Smooth muscle cell (in vitro differentiated cells): ENCODE data around the gene ROR2. TPM values are rescaled to one million over a fixed set of nuclear protein-coding genes. Genes with fewer than 3 reads are reported as not detected.
A peak's percentile ranks its signal among the peaks of the same experiment; 100 is the strongest.

Experiments
- DNase-seq: peaks from one replicate; lab custom pipeline; 2025; ENCODE audit not compliant: unreplicated experiment; lab: John Stamatoyannopoulos, UW
- H2AFZ ChIP-seq: fragments of 200-600 bp; sonication (generic); 2 replicates; pipeline ENCODE4 v1.6.0; 2016; ENCODE audit warnings: antibody characterized with exemption, low read depth, mild to moderate bottlenecking
- H3F3A ChIP-seq: fragments of 200-600 bp; sonication (generic); 2 replicates; pipeline ENCODE4 v1.6.0; 2017; ENCODE audit warnings: antibody characterized with exemption, low read depth
- H3K27ac ChIP-seq: fragments of 200-600 bp; sonication (generic); 2 replicates; pipeline ENCODE4 v1.5.1; 2016; ENCODE audit warnings: low read depth, mild to moderate bottlenecking
- H3K27me3 ChIP-seq: fragments of 200-600 bp; sonication (generic); 2 replicates; pipeline ENCODE4 v1.6.1; 2016; ENCODE audit warnings: low read depth, mild to moderate bottlenecking
- H3K36me3 ChIP-seq: fragments of 200-600 bp; sonication (generic); 2 replicates; pipeline ENCODE4 v1.5.1; 2016; ENCODE audit warnings: low read depth
- H3K4me1 ChIP-seq: fragments of 200-600 bp; sonication (generic); 2 replicates; pipeline ENCODE4 v1.5.1; 2016; ENCODE audit warnings: low read depth
- H3K4me2 ChIP-seq: fragments of 200-600 bp; sonication (generic); 2 replicates; pipeline ENCODE4 v1.6.0; 2016; ENCODE audit warnings: mild to moderate bottlenecking
- H3K4me3 ChIP-seq: fragments of 200-600 bp; sonication (generic); 2 replicates; pipeline ENCODE4 v1.5.1; 2016; ENCODE audit warnings: mild to moderate bottlenecking
- H3K79me2 ChIP-seq: fragments of 200-600 bp; sonication (generic); 2 replicates; pipeline ENCODE4 v1.6.0; 2016; ENCODE audit warnings: low read depth, mild to moderate bottlenecking
- H3K9ac ChIP-seq: fragments of 200-600 bp; sonication (generic); 2 replicates; pipeline ENCODE4 v1.6.0; 2016; ENCODE audit warnings: low read depth
- H3K9me3 ChIP-seq: fragments of 200-600 bp; sonication (generic); replicated peaks from 2 replicates; pipeline ENCODE4 v1.5.1; 2016; ENCODE audit warnings: low read depth
- H4K20me1 ChIP-seq: fragments of 200-600 bp; sonication (generic); 2 replicates; pipeline ENCODE4 v1.6.0; 2016; ENCODE audit warnings: low read depth
- CTCF ChIP-seq: fragments of 200-600 bp; sonication (generic); IDR thresholded peaks from 2 replicates; pipeline ENCODE4 v1.5.1; 2017; ENCODE audit warnings: borderline replicate concordance, mild to moderate bottlenecking, antibody characterized with exemption; ENCODE audit not compliant: insufficient read depth, poor library complexity, severe bottlenecking
- WGBS: methylation state at CpG from one replicate; pipeline ENCODE4 v1.1.7; 2016; ENCODE audit warnings: low lambda C conversion rate; 5-methylcytosine and 5-hydroxymethylcytosine counted together
- polyA plus RNA-seq: library from polyadenylated mRNA; unstranded; fragments of >200 nt; fragmentation: Nextera tagmentation; extraction: Ambion mirVana; gene quantifications from 2 replicates; pipeline ENCODE4 v1.2.1, GENCODE V29; 2016
- total RNA-seq: library from RNA; depleted of rRNA; stranded (reverse); fragments of >200 nt; gene quantifications from 2 replicates; pipeline ENCODE4 v1.2.3, GENCODE V29; 2014

The ROR2 gene
- total and polyA plus RNA-seq, 2 experiments from 2014 or later = 16.7 to 21.7 TPM

GRCh38 chr9:91833878-91834255 lies 116.2 kb downstream of the ROR2 start:
- DNase-seq = no peak
- peak overlapping the region; percentile 19 for H3K27ac ChIP-seq
- no peaks in the 10 kb centered on the region for H3K9me3 ChIP-seq
- TF ChIP-seq CTCF = no peak
- peaks cover 46% of the 10 kb centered on the region for H4K20me1 ChIP-seq
- no peak overlapping the region for H3K4me3 ChIP-seq
- H3K36me3 ChIP-seq = no peaks in the 10 kb centered on the region
- WGBS = 65% methylated on average over 7 of the region's 7 CpGs
- H3F3A ChIP-seq = no peaks in the 10 kb centered on the region
- peak overlapping the region; percentile 61 for H3K4me2 ChIP-seq
- H3K27me3 ChIP-seq = no peaks in the 10 kb centered on the region
- H2AFZ ChIP-seq = no peak overlapping the region
- H3K4me1 ChIP-seq = peaks cover 39% of the 10 kb centered on the region
- no peak overlapping the region for H3K9ac ChIP-seq
- H3K79me2 ChIP-seq = peaks cover 42% of the 10 kb centered on the region

GRCh38 chr9:91833096-91833877 lies 116.7 kb downstream of the ROR2 start:
- peaks cover 36% of the 10 kb centered on the region for H3K4me1 ChIP-seq
- H2AFZ ChIP-seq = no peak overlapping the region
- no peaks in the 10 kb centered on the region for H3K27me3 ChIP-seq
- H3K4me2 ChIP-seq = peak overlapping the region; percentile 61
- no peak for TF ChIP-seq CTCF
- H4K20me1 ChIP-seq = peaks cover 40% of the 10 kb centered on the region
- DNase-seq = no peak
- H3K36me3 ChIP-seq = no peaks in the 10 kb centered on the region
- no peaks in the 10 kb centered on the region for H3F3A ChIP-seq
- no peak overlapping the region for H3K4me3 ChIP-seq
- peak overlapping the region; percentile 19 for H3K27ac ChIP-seq
- H3K9me3 ChIP-seq = no peaks in the 10 kb centered on the region
- H3K79me2 ChIP-seq = peaks cover 37% of the 10 kb centered on the region
- H3K9ac ChIP-seq = no peak overlapping the region
- 89% methylated on average over 25 of the region's 25 CpGs for WGBS

- no peaks in the 10 kb centered on the region for H3K36me3 ChIP-seq
- H3K27ac ChIP-seq = no peak overlapping the region
- H3K9ac ChIP-seq = no peak overlapping the region
- no peak for DNase-seq
- no peak overlapping the region for H2AFZ ChIP-seq
- H3F3A ChIP-seq = no peaks in the 10 kb centered on the region
- no peaks in the 10 kb centered on the region for H3K27me3 ChIP-seq
- no peak for TF ChIP-seq CTCF
- H3K79me2 ChIP-seq = peaks cover 27% of the 10 kb centered on the region
- H3K4me3 ChIP-seq = no peak overlapping the region
- peaks cover 29% of the 10 kb centered on the region for H3K4me1 ChIP-seq
- no peaks in the 10 kb centered on the region for H3K9me3 ChIP-seq
- H4K20me1 ChIP-seq = peaks cover 38% of the 10 kb centered on the region
- WGBS = 97% methylated on average over 7 of the region's 7 CpGs
- no peak overlapping the region for H3K4me2 ChIP-seq
These were observed 117.7 kb downstream of the ROR2 start for GRCh38 chr9:91832322-91832721.

- Histone ChIP-seq H3K79me2 (peaks cover 23% of the 10 kb centered on the region), H3K36me3 (no peaks in the 10 kb centered on the region), H3K4me2 (peak overlapping the region; percentile 1), H2AFZ (no peak overlapping the region), H3K9ac (no peak overlapping the region), H3F3A (no peaks in the 10 kb centered on the region), H3K4me3 (no peak overlapping the region), H3K9me3 (no peaks in the 10 kb centered on the region), H3K27ac (peak overlapping the region; percentile 88), H3K27me3 (no peaks in the 10 kb centered on the region), H3K4me1 (peaks cover 8% of the 10 kb centered on the region), H4K20me1 (peaks cover 12% of the 10 kb centered on the region)
- DNase-seq = no peak
- TF ChIP-seq CTCF = no peak
- 88% methylated on average over 8 of the region's 8 CpGs for WGBS
These were observed 124.2 kb downstream of the ROR2 start for GRCh38 chr9:91825866-91826265.
